MCF 10A (cell line): ENCODE data around the gene TYRO3. TPM values are rescaled to one million over a fixed set of nuclear protein-coding genes. Genes with fewer than 3 reads are reported as not detected.

Experiments used
- BruUV-seq: library from RNA; stranded (reverse); fragments of 400-500 nt; replicated peaks from 2 replicates; lab custom pipeline; 2021; lab: Mats Ljungman, UMichigan
- CTCF ChIA-PET: fragments of 300-600 bp; sonication (Branson Sonifier 250); formaldehyde crosslinking; extraction: SDS; loops from one replicate; lab custom pipeline; 2021; ENCODE audit warnings: antibody characterized with exemption, inconsistent platforms; lab: Yijun Ruan, JAX
- POLR2A ChIA-PET: fragments of 300-600, 350-650 bp; sonication (Branson Sonifier 250); formaldehyde crosslinking; extraction: SDS; loops from one replicate; lab custom pipeline; 2020; ENCODE audit warnings: antibody characterized with exemption, inconsistent platforms; lab: Yijun Ruan, JAX
- DNase-seq: peaks from one replicate; pipeline ENCODE4 v3.0.0-alpha.2; 2018; ENCODE audit not compliant: unreplicated experiment
- H3K27ac Mint-ChIP-seq: one replicate; pipeline ENCODE4 v1.8.0; 2022; ENCODE audit warnings: mild to moderate bottlenecking, low read depth, mixed read lengths; ENCODE audit not compliant: unreplicated experiment
- H3K27me3 Mint-ChIP-seq: one replicate; pipeline ENCODE4 v1.8.0; 2022; ENCODE audit warnings: mixed read lengths; ENCODE audit not compliant: insufficient read depth, unreplicated experiment
- H3K36me3 Mint-ChIP-seq: one replicate; pipeline ENCODE4 v1.8.0; 2022; ENCODE audit warnings: mild to moderate bottlenecking, moderate library complexity, mixed read lengths; ENCODE audit not compliant: insufficient read depth, unreplicated experiment
- H3K4me1 Mint-ChIP-seq: one replicate; pipeline ENCODE4 v1.8.0; 2022; ENCODE audit warnings: mixed read lengths; ENCODE audit not compliant: insufficient read depth, unreplicated experiment
- H3K4me3 Mint-ChIP-seq: one replicate; pipeline ENCODE4 v1.8.0; 2022; ENCODE audit warnings: mild to moderate bottlenecking, moderate library complexity, mixed read lengths; ENCODE audit not compliant: unreplicated experiment
- H3K9me3 Mint-ChIP-seq: one replicate; pipeline ENCODE4 v1.8.0; 2022; ENCODE audit warnings: mixed read lengths; ENCODE audit not compliant: unreplicated experiment
- CTCF ChIP-seq: fragments of 200-600 bp; IDR thresholded peaks from one replicate; pipeline ENCODE4 v1.8.0; 2022; ENCODE audit warnings: antibody characterized with exemption, mild to moderate bottlenecking; ENCODE audit not compliant: unreplicated experiment
- intact Hi-C: fragments of 100-400 bp; cut with micrococcal nuclease; formaldehyde crosslinking; loops from 2 replicates; pipeline ENCODE4 v1.14.1; 2022
- total RNA-seq: library from RNA; stranded (reverse); gene quantifications from 2 replicates; pipeline ENCODE4 v1.2.3, GENCODE V29; 2022

The TYRO3 gene
- total RNA-seq, 1 experiment from 2014 or later: 9.7 TPM

- Mint-ChIP-seq H3K27ac (no peak overlapping the region), H3K4me1 (no peaks in the 10 kb centered on the region), H3K4me3 (no peak overlapping the region), H3K36me3 (no peaks in the 10 kb centered on the region), H3K27me3 (no peaks in the 10 kb centered on the region), H3K9me3 (no peaks in the 10 kb centered on the region)
- intact Hi-C loops: no loop called here
- DNase-seq: no peak
- TF ChIP-seq CTCF: no peak
- ChIA-PET CTCF (no interaction called here), POLR2A (interaction anchor here (0.6 kb wide), 1 partner anchor 180 kb away, joined by 3 read pairs; no protein-coding TSS in a partner anchor)
- no TSS peak for BruUV-seq
These were observed 2.2 kb downstream of the TYRO3 start for GRCh38 chr15:41561104-41561776.

- no peak for DNase-seq
- H3K4me3 Mint-ChIP-seq: no peak overlapping the region
- CTCF ChIA-PET: interaction anchor here (0.9 to 1.1 kb wide), 2 partner anchors 42 to 210 kb away, joined by 4 read pairs; no protein-coding TSS in a partner anchor
- no peak overlapping the region for H3K27ac Mint-ChIP-seq
- no peaks in the 10 kb centered on the region for H3K27me3 Mint-ChIP-seq
- no peaks in the 10 kb centered on the region for H3K36me3 Mint-ChIP-seq
- POLR2A ChIA-PET: interaction anchor here (0.6 kb wide), 1 partner anchor 180 kb away, joined by 3 read pairs; no protein-coding TSS in a partner anchor
- intact Hi-C loops: no loop called here
- no peak for TF ChIP-seq CTCF
- H3K4me1 Mint-ChIP-seq: no peaks in the 10 kb centered on the region
- no peaks in the 10 kb centered on the region for H3K9me3 Mint-ChIP-seq
- no TSS peak for BruUV-seq
These were observed 2.7 kb downstream of the TYRO3 start for GRCh38 chr15:41561777-41562145.

DNA sequence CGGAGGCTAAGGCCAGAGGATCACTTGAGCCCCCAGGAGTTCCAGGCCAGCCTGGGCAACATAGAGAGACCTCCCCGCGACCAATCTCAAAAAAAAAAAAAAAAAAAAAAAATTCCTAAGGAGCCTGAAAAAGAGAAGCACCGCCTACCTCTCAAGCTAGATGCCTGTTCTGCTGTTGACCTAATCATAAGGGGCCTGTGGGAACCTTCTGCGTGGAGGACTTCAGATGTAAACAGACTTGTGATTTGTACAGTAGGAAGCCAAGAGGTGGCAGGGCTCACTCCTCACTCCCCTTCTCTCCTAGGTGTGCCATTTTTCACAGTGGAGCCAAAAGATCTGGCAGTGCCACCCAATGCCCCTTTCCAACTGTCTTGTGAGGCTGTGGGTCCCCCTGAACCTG lies 3.2 kb downstream of the TYRO3 start:
- DNase-seq: no peak
- intact Hi-C loops: no loop called here
- H3K9me3 Mint-ChIP-seq: no peaks in the 10 kb centered on the region
- no peak overlapping the region for H3K27ac Mint-ChIP-seq
- no peaks in the 10 kb centered on the region for H3K27me3 Mint-ChIP-seq
- ChIA-PET POLR2A (interaction anchor here (0.6 kb wide), 1 partner anchor 179 kb away, joined by 3 read pairs; no protein-coding TSS in a partner anchor), CTCF (interaction anchor here (0.9 to 1.1 kb wide), 2 partner anchors 41 to 210 kb away, joined by 4 read pairs; no protein-coding TSS in a partner anchor)
- no peak overlapping the region for H3K4me3 Mint-ChIP-seq
- BruUV-seq: no TSS peak
- H3K4me1 Mint-ChIP-seq: no peaks in the 10 kb centered on the region
- TF ChIP-seq CTCF: no peak
- no peaks in the 10 kb centered on the region for H3K36me3 Mint-ChIP-seq

GRCh38 chr15:41562784-41563198 lies 3.8 kb downstream of the TYRO3 start:
- H3K27ac Mint-ChIP-seq: no peak overlapping the region
- BruUV-seq: no TSS peak
- TF ChIP-seq CTCF: no peak
- intact Hi-C loops: no loop called here
- ChIA-PET CTCF (interaction anchor here (0.6 to 1.1 kb wide), 3 partner anchors 41 to 209 kb away, joined by 3 to 4 read pairs (median 4); no protein-coding TSS in a partner anchor), POLR2A (no interaction called here)
- no peak for DNase-seq
- H3K9me3 Mint-ChIP-seq: no peaks in the 10 kb centered on the region
- no peaks in the 10 kb centered on the region for H3K36me3 Mint-ChIP-seq
- H3K4me3 Mint-ChIP-seq: no peak overlapping the region
- H3K27me3 Mint-ChIP-seq: no peaks in the 10 kb centered on the region
- no peaks in the 10 kb centered on the region for H3K4me1 Mint-ChIP-seq
